ENCODE data around the gene HMGCS1. TPM values are rescaled to one million over a fixed set of nuclear protein-coding genes. Genes with fewer than 3 reads are reported as not detected.

Gene HMGCS1
- total and polyA plus RNA-seq, 9 of the 15 experiments (the other 6 are each of a cell fraction or from before 2014, with no cell fraction given) = 43.7 to 337 (median 111) TPM

DNA sequence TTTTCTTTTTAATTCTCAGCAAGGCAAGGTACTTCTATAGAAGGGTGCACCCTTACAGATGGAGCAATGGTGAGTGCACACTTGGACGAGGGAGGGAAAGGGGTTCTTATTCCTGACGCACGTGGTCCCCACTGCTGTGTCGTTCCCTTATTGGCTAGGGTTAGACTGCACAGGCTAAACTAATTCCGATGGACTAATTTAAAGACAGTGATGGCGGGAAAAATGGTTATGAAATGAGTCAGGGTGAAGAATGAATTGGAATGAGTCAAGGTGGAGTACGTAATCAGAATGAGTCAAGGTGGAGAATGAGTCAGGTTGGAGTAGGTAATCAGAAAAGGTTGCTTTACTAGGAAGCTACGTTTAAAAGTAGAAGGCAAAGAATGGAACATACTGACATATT lies 2.1 kb upstream of the HMGCS1 start:
- DNase-seq (ENCODE audit: extremely low read depth in 1 of 4, low spot score in 3 of 4) (no peak), FAIRE-seq (no peak), ATAC-seq (no peak)
- intact Hi-C loops (cut with micrococcal nuclease) = no loop called here
- no peak overlapping the region for H3K27ac ChIP-seq (ENCODE audit: extremely low read depth, low read depth, low read length)
- peaks cover 22% of the 10 kb centered on the region; the same call in 2 of the 3 replicates for H3K36me3 ChIP-seq (ENCODE audit: control insufficient read depth, insufficient read depth, low read length)
- 83% methylated on average over 8 of the region's 8 CpGs for WGBS (ENCODE audit: insufficient coverage, low coverage, missing lambda C conversion rate)
- H3K4me2 ChIP-seq (ENCODE audit: insufficient read depth, low read length) = no peak overlapping the region
- H3K9me3 ChIP-seq (replicated peaks; ENCODE audit: control insufficient read depth, insufficient read depth, low read depth, low read length) = peaks cover 9% of the 10 kb centered on the region; the same call in 1 of the 2 replicates
- POLR2A ChIA-PET = no interaction called here
- H3K79me2 ChIP-seq (ENCODE audit: control insufficient read depth, insufficient read depth, low read length) = peaks cover 31% of the 10 kb centered on the region
- in situ Hi-C loops (cut with MboI) = no loop called here
- CTCF ChIA-PET (ENCODE audit: low intra/inter-chr PET ratio) = no interaction called here
- peaks cover 20% of the 10 kb centered on the region for H4K20me1 ChIP-seq (replicated peaks; ENCODE audit: control insufficient read depth, insufficient read depth, low read length)
- no peaks in the 10 kb centered on the region for H3K9me1 ChIP-seq (ENCODE audit: control insufficient read depth, insufficient read depth, low read length)
- H2AFZ ChIP-seq (ENCODE audit: low read depth, low read length) = no peak overlapping the region
- peak; percentile 43 to 61; a peak in 3 of 4 replicates for TF ChIP-seq TRIM24 (IDR thresholded peaks at IDR 0.05)
- no peak for TF ChIP-seq LEF1 (IDR thresholded peaks at IDR 0.05)
- TF ChIP-seq KLF1 (tag; IDR thresholded peaks at IDR 0.05) = no peak
- TF ChIP-seq FOSL1 (tag; conservative IDR thresholded peaks at IDR 0.05) = peak; percentile 63
- TF ChIP-seq, protein P1, sequence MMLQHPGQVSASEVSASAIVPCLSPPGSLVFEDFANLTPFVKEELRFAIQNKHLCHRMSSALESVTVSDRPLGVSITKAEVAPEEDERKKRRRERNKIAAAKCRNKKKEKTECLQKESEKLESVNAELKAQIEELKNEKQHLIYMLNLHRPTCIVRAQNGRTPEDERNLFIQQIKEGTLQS (IDR thresholded peaks at IDR 0.05) = peak; percentile 24; the same call in 1 of the 2 replicates
- TF ChIP-seq, protein P1 (CRISPR knock-in tag; conservative IDR thresholded peaks at IDR 0.05) = no peak
- no peaks in the 10 kb centered on the region for H3K27me3 ChIP-seq (ENCODE audit: control insufficient read depth in 2 of 2, insufficient read depth in 2 of 2, low read length in 2 of 2)
- no TSS peak for BruUV-seq (replicated peaks)
- H3K4me3 ChIP-seq = no peak overlapping the region
- peaks cover 16 to 19% of the 10 kb centered on the region in 2 experiments; a peak in 4 of 5 replicates for H3K4me1 ChIP-seq (replicated peaks in 1 of 2; ENCODE audit: control insufficient read depth in 2 of 2, insufficient read depth in 2 of 2, low read length in 2 of 2)
- no peak overlapping the region for H3K9ac ChIP-seq (ENCODE audit: insufficient read depth in 1 of 2, low read depth in 2 of 2, low read length in 2 of 2)
